Neutrophil (primary cell): Measurements from ENCODE around the gene CCNF.

Experiments
- H3K27ac ChIP-seq: fragments of 200-600 bp; sonication (generic); 2 replicates; pipeline ENCODE4 v1.5.1; 2016; ENCODE audit warnings: mild to moderate bottlenecking, moderate library complexity
- H3K27me3 ChIP-seq: fragments of 200-600 bp; sonication (generic); 2 replicates; pipeline ENCODE4 v1.6.0; 2016; ENCODE audit warnings: mild to moderate bottlenecking
- H3K36me3 ChIP-seq: fragments of 200-600 bp; sonication (generic); 2 replicates; pipeline ENCODE4 v1.5.1; 2017
- H3K4me1 ChIP-seq, 2 experiments: fragments of 200-600 bp in 1 of 2; sonication (generic) in 1 of 2; 1 replicate in 1 of 2; 2 replicates in 1 of 2; pipeline versions ENCODE4 v1.5.1 to v1.6.1; 2013 to 2016; ENCODE audit warnings: low read depth in 1 of 2, low read length in 1 of 2, mild to moderate bottlenecking in 1 of 2, moderate library complexity in 1 of 2; ENCODE audit not compliant: control insufficient read depth in 1 of 2, insufficient read depth in 1 of 2
- H3K4me3 ChIP-seq, 2 experiments: fragments of 200-600 bp in 1 of 2; sonication (generic) in 1 of 2; 1 replicate in 1 of 2; 2 replicates in 1 of 2; pipeline ENCODE4 v1.5.1; 2013 to 2016; ENCODE audit warnings: low read depth in 1 of 2, low read length in 1 of 2, mild to moderate bottlenecking in 1 of 2, moderate library complexity in 1 of 2
- H3K9me3 ChIP-seq: fragments of 200-600 bp; sonication (generic); 2 replicates; pipeline ENCODE4 v1.5.1; 2016
- TF ChIP-seq, protein P1 (sequence below): fragments of 200-600 bp; sonication (generic); IDR thresholded peaks from 2 replicates; pipeline ENCODE4 v1.5.1; 2016; ENCODE audit warnings: antibody characterized with exemption

The CCNF gene

DNA sequence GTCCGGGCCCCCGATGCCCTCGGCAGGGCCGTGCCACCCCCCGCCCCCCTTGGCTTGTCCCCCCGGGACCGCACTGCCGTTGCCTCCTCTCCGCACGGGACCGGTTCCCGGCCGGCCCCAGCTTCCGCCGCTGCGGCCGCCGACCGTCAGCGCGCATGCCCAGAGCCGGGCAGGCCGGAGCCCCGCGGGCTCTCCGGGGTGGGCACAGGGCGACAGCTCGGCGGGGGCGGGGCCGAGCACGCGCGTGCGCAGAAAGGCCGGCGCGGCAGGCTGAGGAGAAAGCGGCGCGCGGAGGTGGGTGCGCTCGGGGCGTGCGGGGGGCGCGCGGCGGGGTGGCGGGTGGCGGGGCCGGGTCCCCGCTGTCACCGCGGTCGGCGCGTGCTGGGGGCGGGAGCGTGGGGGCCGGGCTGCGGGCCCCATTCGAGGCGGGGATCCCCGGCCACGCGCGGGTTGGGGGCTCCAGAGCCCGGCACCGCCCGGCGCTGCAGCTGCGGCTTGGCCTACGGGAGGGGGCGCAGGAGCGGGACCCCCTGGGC lies 45.7 kb downstream of the CCNF start, which contains the start of gene TBC1D24:
TBC1D24 (plus strand) TSS at position 251 of the 536 bp plus-strand sequence. CDS start 21,022 bp downstream, outside the sequence.
- Histone ChIP-seq H3K36me3 (no peaks in the 10 kb centered on the region), H3K27ac (peak within 1 kb of the TSS; percentile 46), H3K9me3 (no peaks in the 10 kb centered on the region), H3K27me3 (peaks cover 62% of the 10 kb centered on the region), H3K4me3 (peak within 1 kb of the TSS; percentile 69 to 85), H3K4me1 (peaks cover 24 to 34% of the 10 kb centered on the region in 2 experiments)
- TF ChIP-seq, protein P1, sequence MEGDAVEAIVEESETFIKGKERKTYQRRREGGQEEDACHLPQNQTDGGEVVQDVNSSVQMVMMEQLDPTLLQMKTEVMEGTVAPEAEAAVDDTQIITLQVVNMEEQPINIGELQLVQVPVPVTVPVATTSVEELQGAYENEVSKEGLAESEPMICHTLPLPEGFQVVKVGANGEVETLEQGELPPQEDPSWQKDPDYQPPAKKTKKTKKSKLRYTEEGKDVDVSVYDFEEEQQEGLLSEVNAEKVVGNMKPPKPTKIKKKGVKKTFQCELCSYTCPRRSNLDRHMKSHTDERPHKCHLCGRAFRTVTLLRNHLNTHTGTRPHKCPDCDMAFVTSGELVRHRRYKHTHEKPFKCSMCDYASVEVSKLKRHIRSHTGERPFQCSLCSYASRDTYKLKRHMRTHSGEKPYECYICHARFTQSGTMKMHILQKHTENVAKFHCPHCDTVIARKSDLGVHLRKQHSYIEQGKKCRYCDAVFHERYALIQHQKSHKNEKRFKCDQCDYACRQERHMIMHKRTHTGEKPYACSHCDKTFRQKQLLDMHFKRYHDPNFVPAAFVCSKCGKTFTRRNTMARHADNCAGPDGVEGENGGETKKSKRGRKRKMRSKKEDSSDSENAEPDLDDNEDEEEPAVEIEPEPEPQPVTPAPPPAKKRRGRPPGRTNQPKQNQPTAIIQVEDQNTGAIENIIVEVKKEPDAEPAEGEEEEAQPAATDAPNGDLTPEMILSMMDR, result no peak

DNA sequence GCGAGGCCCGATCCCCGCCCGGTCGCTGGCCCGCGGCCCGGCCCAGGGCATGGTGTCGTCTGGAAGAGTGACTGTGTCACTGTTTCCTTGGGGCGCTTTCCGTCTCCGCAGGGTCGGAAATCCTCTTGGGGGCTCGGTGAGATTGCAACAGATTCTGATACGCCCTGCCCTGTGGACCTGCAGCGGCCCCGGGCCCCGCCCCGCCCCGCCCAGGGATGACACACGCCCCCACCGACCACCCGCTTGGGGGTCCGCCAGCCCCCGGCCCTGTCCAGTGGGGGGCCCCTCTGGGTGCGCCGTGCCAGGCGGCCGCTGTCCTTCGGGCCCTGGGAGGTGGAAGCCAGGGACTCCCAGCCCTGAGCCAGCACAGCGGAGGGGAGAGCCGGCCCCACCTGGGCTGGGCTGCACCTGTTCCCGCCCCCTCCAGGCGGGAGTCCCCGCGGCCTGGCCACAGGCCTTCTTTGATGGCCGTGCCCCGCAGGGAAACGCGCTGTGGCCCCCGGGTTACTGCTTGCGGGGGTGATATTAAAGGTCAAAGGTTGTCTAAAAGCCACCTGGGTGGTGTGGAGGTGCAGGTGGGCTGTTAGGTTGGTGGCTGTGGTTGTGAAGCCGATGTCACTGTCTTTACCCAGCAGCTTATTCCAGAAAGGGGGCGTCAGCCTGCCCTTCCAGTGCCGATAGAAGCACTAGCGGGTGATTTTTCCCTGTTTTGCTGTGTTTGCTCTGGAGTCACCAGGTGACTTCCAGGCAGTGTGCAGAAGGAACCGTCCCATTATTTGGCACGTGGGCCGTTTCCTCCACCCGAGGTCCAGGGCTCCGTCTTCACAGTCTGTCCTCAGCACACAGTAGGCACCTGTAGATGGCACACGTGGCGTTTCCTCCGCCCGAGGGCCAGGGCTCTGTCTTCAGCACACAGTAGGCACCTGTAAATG lies 46.4 kb downstream of the CCNF start:
- no peak overlapping the region for H3K27ac ChIP-seq
- H3K4me3 ChIP-seq, result peak overlapping the region; percentile 69 to 85
- TF ChIP-seq, protein P1, result no peak
- H3K4me1 ChIP-seq, result peaks cover 24 to 34% of the 10 kb centered on the region in 2 experiments
- H3K36me3 ChIP-seq, result no peaks in the 10 kb centered on the region
- H3K9me3 ChIP-seq, result no peaks in the 10 kb centered on the region
- H3K27me3 ChIP-seq, result peaks cover 55% of the 10 kb centered on the region

DNA sequence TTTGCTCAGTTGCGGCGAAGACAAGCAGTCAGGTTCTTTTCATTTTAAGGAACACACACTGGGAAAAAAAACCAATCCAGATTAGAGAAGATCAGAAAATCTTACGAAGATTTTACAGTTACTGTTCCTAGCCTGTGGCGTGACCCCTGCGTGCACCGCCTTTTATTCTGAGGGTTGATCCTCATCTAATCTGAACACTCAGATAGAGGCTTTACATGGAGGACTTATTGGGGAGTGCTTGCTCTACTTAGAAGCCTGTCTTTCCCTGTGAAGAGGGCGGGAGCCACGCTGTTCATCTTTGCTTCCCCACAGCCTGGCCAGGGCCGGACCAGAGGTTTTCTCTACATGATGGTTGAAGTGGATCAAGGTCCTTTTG lies 47.1 kb downstream of the CCNF start:
- no peaks in the 10 kb centered on the region for H3K36me3 ChIP-seq
- no peak overlapping the region for H3K4me3 ChIP-seq
- peaks cover 48% of the 10 kb centered on the region for H3K27me3 ChIP-seq
- no peaks in the 10 kb centered on the region for H3K9me3 ChIP-seq
- TF ChIP-seq, protein P1, result no peak
- H3K4me1 ChIP-seq, result peaks cover 24 to 30% of the 10 kb centered on the region in 2 experiments
- H3K27ac ChIP-seq, result no peak overlapping the region

DNA sequence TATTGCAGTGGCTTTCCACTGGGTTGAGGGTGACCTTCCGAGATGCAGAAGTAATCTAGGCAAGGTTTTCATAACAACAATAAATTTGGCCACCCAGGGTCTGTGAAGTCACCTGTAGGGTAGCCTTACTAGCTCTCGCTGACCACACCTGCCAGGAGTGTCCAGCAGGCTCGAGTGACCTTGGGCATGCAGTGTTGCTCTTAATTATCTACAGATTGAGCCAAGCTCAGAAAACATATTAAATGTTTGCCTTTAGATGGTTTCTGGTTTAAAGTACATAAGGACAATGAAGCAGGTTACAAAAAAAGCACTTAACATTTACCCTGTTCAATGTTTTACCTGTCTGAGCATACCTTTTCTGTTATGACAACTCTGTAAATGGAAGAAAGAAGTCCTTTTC lies 47.5 kb downstream of the CCNF start:
- H3K4me3 ChIP-seq, result no peak overlapping the region
- TF ChIP-seq, protein P1, result no peak
- H3K36me3 ChIP-seq, result no peaks in the 10 kb centered on the region
- peaks cover 44% of the 10 kb centered on the region for H3K27me3 ChIP-seq
- peaks cover 24 to 26% of the 10 kb centered on the region in 2 experiments for H3K4me1 ChIP-seq
- no peaks in the 10 kb centered on the region for H3K9me3 ChIP-seq
- H3K27ac ChIP-seq, result no peak overlapping the region

DNA sequence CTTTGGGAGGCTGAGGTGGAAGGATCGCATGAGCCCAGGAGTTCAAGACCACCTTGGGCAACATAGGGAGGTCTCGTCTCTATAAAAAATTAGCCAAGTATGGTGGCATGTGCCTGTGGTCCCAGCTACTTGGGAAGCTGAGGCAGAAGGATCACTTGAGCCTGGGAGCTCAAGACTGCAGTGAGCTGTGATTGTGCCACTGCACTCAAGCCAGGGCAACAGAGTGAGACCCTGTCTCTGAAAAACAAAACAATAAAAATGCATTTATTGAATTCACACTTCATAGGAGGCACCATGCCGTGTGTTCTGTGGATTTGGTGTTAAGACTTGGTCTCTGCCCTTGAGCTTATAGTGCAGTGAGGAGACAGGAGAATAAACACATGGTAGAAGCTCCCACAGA lies 48.1 kb downstream of the CCNF start:
- no peaks in the 10 kb centered on the region for H3K36me3 ChIP-seq
- no peaks in the 10 kb centered on the region for H3K9me3 ChIP-seq
- H3K27ac ChIP-seq, result no peak overlapping the region
- TF ChIP-seq, protein P1, result no peak
- H3K4me3 ChIP-seq, result no peak overlapping the region
- H3K27me3 ChIP-seq, result peaks cover 38% of the 10 kb centered on the region
- H3K4me1 ChIP-seq, result peaks cover 24 to 26% of the 10 kb centered on the region in 2 experiments
